Nephron progenitor cell (in vitro differentiated cells): ENCODE results near the gene SH3D19.

Experiments
- DNase-seq: peaks from one replicate; pipeline ENCODE4 v3.0.0; 2021
- H3K27ac Mint-ChIP-seq: 2 replicates; pipeline ENCODE4 v1.8.0; 2021; ENCODE audit warnings: mild to moderate bottlenecking, moderate library complexity, mixed read lengths
- H3K27me3 Mint-ChIP-seq: 2 replicates; pipeline ENCODE4 v1.8.0; 2021; ENCODE audit warnings: mild to moderate bottlenecking, low read depth, mixed read lengths; ENCODE audit not compliant: poor library complexity
- H3K36me3 Mint-ChIP-seq: 2 replicates; pipeline ENCODE4 v1.8.0; 2021; ENCODE audit warnings: low read depth, mixed read lengths
- H3K4me1 Mint-ChIP-seq: 2 replicates; pipeline ENCODE4 v1.8.0; 2021; ENCODE audit warnings: mixed read lengths
- H3K4me3 Mint-ChIP-seq: 2 replicates; pipeline ENCODE4 v1.8.0; 2021; ENCODE audit warnings: mild to moderate bottlenecking, moderate library complexity, mixed read lengths
- H3K9me3 Mint-ChIP-seq: 2 replicates; pipeline ENCODE4 v1.8.0; 2021; ENCODE audit warnings: mild to moderate bottlenecking, moderate library complexity, mixed read lengths
- CTCF ChIP-seq: fragments of 200-600 bp; sonication (generic); IDR thresholded peaks from 2 replicates; pipeline ENCODE4 v1.5.0; 2021; ENCODE audit warnings: antibody characterized with exemption

Gene SH3D19

DNA sequence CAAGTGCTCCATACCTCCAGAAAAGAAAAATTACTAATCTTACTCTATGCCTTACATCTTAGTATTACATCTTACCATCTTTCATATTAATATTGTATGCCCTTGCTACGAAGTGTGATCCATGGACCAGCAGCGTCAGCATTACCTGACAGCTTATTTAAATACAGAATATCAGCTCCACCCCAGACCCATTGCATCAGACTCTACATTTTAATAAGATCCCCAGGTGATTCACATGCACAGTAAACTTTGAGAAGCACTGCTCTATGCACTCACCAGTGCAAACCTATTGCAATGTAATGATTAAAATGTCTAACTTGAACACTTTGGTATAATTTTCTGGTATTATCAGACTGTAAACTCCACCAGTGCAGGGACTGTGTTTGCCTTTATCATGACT is 14.1 kb upstream of the SH3D19 start:
- H3K4me1 Mint-ChIP-seq, result no peaks in the 10 kb centered on the region
- no peak for TF ChIP-seq CTCF
- H3K36me3 Mint-ChIP-seq, result no peaks in the 10 kb centered on the region
- H3K27ac Mint-ChIP-seq, result no peak overlapping the region
- H3K9me3 Mint-ChIP-seq, result no peaks in the 10 kb centered on the region
- H3K4me3 Mint-ChIP-seq, result no peak overlapping the region
- no peak for DNase-seq
- peaks cover 6% of the 10 kb centered on the region for H3K27me3 Mint-ChIP-seq

DNA sequence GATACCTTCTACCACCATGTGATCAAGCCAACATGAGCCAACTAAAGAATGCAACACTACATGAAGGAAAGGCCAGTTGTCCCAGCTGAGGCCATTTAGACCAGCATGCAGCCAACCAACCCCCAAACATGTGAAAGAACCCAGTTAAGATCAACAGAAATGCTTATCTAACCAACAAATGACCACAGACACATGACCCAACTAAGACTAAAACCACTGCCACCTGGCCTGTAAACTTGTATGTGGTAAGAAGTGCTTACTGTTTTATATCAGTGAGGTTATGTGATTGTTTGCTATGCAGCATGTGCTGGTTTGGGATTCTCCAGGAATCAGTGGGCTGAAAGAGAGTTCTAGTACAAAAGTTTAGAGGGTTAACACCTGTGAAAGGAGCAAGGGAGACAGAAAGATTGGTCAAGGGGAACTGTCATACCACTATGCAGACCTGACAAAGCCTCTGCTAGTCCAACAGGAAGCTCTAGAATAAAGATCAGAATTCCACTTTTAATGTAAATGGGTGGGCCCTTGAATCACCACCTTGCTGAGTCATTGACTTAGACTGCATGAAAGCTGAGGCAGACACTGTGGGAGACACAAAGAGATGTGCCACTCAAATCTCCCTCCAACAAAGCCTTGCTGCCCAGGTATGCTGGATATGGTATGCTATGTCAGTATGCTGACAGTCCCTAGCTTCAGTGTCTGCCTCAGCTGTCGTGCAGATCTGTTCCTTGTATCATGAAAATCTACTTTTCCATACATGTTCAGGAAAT is 6.1 kb upstream of the SH3D19 start:
- Mint-ChIP-seq H3K36me3 (no peaks in the 10 kb centered on the region), H3K9me3 (no peaks in the 10 kb centered on the region), H3K4me3 (no peak overlapping the region), H3K27me3 (no peaks in the 10 kb centered on the region), H3K4me1 (no peaks in the 10 kb centered on the region), H3K27ac (no peak overlapping the region)
- TF ChIP-seq CTCF, result no peak
- DNase-seq, result no peak

- no peaks in the 10 kb centered on the region for H3K36me3 Mint-ChIP-seq
- no peak for TF ChIP-seq CTCF
- no peak overlapping the region for H3K27ac Mint-ChIP-seq
- peaks cover 4% of the 10 kb centered on the region for H3K9me3 Mint-ChIP-seq
- H3K27me3 Mint-ChIP-seq, result no peaks in the 10 kb centered on the region
- no peak overlapping the region for H3K4me3 Mint-ChIP-seq
- DNase-seq, result no peak
- peaks cover 12% of the 10 kb centered on the region for H3K4me1 Mint-ChIP-seq
Observed at GRCh38 chr4:151329217-151330007, 4.0 kb upstream of the SH3D19 start.

GRCh38 chr4:151325949-151326246 is 493 bp upstream of the SH3D19 start:
- peak overlapping the region; percentile 91 for H3K4me3 Mint-ChIP-seq
- no peak for TF ChIP-seq CTCF

DNA sequence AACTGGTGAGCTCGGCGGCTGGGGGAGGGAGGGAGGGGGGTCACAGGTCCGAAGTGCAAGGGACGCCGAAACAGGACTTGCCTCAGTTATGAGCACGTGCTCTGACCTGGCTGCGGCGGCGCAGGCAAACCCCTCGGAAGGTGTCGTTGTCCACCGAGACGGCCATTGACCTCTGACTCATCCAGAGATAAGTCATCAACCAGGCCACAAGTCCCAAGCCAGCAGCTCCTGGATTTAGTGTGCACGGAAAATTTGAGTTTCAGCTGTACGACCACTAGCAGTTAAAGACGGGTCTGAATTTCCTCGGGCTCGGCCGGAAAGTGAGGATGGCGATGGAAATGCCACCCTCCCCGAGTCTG is 674 bp downstream of the SH3D19 start:
- TF ChIP-seq CTCF, result no peak
- DNase-seq, result peak; percentile 50
- Mint-ChIP-seq H3K4me3 (peak overlapping the region; percentile 88), H3K4me1 (peaks cover 53% of the 10 kb centered on the region), H3K36me3 (peaks cover 15% of the 10 kb centered on the region), H3K27ac (peak overlapping the region; percentile 97), H3K9me3 (peaks cover 4% of the 10 kb centered on the region), H3K27me3 (no peaks in the 10 kb centered on the region)

More at GRCh38 chr4:151325949-151326246, 493 bp upstream of the SH3D19 start:
- peaks cover 47% of the 10 kb centered on the region for H3K4me1 Mint-ChIP-seq
- H3K9me3 Mint-ChIP-seq, result peaks cover 4% of the 10 kb centered on the region
- H3K27ac Mint-ChIP-seq, result peak overlapping the region; percentile 98
- no peak for DNase-seq
- no peaks in the 10 kb centered on the region for H3K27me3 Mint-ChIP-seq
- peaks cover 8% of the 10 kb centered on the region for H3K36me3 Mint-ChIP-seq
